ENCODE measurements around the gene CORO6.

Gene CORO6

DNA sequence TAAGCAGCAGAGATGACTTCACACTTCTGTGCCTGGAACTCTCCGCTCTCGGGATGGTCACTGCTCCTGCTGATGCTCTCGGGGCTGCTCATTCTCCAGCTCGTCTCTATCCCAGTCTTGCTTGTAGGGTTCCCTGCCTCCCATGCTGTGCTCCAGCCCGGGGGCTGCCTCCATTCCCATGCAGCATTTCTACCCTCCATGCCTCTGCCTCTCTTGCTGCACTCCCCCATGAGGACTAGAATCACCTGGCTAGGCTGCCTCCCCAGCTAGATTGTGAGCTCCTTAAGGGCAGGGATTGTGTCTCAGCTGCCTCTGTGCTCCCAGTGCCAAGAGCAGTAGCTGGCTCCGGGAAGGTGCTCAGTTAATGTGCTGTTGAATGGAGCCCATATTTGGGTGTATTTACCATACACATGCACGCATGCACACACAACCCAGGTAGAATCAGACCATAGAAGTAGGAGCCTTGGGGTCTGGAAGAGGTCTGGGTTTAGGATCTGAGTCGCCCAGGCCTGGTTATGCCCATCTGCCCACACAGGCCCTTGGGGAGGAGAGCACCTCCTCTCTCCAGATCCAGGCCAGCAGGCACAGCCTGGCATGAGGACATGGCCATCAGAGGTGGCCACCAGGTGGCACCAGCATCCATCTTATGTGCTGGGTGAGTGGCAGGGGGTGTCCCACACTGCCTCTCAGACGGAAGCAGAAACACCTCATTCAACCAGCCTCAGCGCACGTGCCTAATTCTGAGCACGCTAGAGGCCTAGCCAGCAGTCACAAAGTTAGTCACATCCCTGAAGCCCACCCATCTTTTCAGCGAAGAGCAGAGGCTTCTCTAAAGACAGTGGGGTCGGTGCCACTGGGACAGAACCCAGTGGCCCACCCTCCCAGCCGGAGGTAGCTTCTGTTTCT is 42.6 kb downstream of the CORO6 start:
- Histone ChIP-seq H3K9me3 (replicated peaks; ENCODE audit: insufficient read depth, low read length) (no peaks in the 10 kb centered on the region), H3K4me1 (ENCODE audit: low read length) (peaks cover 8% of the 10 kb centered on the region; the same call in 1 of the 2 replicates), H3K27me3 (replicated peaks; ENCODE audit: insufficient read depth, low read length) (no peaks in the 10 kb centered on the region), H3K9me2 (replicated peaks; ENCODE audit: insufficient read depth, low read length) (no peaks in the 10 kb centered on the region), H3K36me3 (replicated peaks; ENCODE audit: insufficient read depth, low read length) (no peaks in the 10 kb centered on the region), H3K4me3 (ENCODE audit: low read length) (no peak overlapping the region), H4K20me1 (ENCODE audit: insufficient read depth, low read length) (no peaks in the 10 kb centered on the region), H3K27ac (ENCODE audit: low read length) (no peak overlapping the region), H3K9ac (ENCODE audit: low read length) (no peak overlapping the region), H3K79me2 (ENCODE audit: low read length) (peaks cover 19% of the 10 kb centered on the region), H3F3A (ENCODE audit: insufficient read depth, low read length) (no peaks in the 10 kb centered on the region), H2AFZ (ENCODE audit: low read length) (no peak overlapping the region), H3K4me2 (ENCODE audit: low read depth, low read length) (no peak overlapping the region)
- TF ChIP-seq EZH2 (optimal IDR thresholded peaks at IDR 0.05; ENCODE audit: low read depth, low read length) (no peak), EZH2phosphoT487 (IDR thresholded peaks at IDR 0.05; ENCODE audit: low read length) (no peak)
- TF ChIP-seq, protein P1, sequence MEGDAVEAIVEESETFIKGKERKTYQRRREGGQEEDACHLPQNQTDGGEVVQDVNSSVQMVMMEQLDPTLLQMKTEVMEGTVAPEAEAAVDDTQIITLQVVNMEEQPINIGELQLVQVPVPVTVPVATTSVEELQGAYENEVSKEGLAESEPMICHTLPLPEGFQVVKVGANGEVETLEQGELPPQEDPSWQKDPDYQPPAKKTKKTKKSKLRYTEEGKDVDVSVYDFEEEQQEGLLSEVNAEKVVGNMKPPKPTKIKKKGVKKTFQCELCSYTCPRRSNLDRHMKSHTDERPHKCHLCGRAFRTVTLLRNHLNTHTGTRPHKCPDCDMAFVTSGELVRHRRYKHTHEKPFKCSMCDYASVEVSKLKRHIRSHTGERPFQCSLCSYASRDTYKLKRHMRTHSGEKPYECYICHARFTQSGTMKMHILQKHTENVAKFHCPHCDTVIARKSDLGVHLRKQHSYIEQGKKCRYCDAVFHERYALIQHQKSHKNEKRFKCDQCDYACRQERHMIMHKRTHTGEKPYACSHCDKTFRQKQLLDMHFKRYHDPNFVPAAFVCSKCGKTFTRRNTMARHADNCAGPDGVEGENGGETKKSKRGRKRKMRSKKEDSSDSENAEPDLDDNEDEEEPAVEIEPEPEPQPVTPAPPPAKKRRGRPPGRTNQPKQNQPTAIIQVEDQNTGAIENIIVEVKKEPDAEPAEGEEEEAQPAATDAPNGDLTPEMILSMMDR (IDR thresholded peaks at IDR 0.05; ENCODE audit: low read length) = peak; percentile 94
- DNase-seq = peak; percentile 91

DNA sequence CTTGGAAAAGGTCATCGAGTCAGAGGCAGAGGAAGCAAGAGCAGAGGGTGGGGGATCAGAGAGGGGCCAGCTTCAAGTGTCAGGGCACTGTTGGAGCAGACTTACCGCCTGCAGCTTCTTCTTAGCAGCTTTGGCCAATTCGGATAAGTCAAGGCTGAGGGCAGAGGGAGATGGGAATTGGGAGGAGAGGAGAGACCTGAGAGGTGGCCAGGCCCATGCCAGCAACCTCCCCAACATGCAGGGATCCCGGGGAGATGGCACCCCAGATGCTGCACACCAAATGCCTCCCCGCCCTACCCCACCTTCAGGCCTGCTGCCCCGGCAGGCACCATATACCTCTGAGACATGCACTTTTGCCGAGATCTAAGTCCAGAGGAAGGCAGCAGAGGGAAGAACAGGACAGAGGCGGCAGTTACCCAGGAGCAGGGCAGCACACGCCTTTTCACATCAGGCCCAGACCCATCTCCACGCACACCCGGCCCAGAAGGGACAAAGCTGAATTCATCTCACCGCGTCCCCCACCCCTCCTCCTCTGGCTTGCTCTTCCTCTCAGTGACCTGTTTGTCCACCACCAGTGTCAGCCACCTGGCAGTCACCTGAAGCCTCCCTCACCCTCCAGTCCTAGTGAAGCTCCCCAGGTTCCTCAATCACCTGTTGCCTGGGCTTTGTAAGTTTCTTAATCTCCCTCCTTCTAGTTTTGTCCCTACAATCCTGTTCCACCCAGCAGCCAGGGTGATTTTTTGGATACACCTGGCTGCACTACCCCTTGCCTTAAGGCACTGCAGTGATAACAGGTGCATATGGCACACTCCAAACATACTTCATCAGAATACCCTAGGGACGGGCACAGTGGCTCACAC is 43.9 kb downstream of the CORO6 start:
- H3K9ac ChIP-seq (ENCODE audit: low read length) = no peak overlapping the region
- TF ChIP-seq EZH2 (optimal IDR thresholded peaks at IDR 0.05; ENCODE audit: low read depth, low read length) = no peak
- TF ChIP-seq, protein P1 (IDR thresholded peaks at IDR 0.05; ENCODE audit: low read length) = no peak
- no peak for TF ChIP-seq EZH2phosphoT487 (IDR thresholded peaks at IDR 0.05; ENCODE audit: low read length)
- H3K4me2 ChIP-seq (ENCODE audit: low read depth, low read length) = no peak overlapping the region
- H2AFZ ChIP-seq (ENCODE audit: low read length) = no peak overlapping the region
- H3K36me3 ChIP-seq (replicated peaks; ENCODE audit: insufficient read depth, low read length) = no peaks in the 10 kb centered on the region
- H3K4me3 ChIP-seq (ENCODE audit: low read length) = no peak overlapping the region
- peaks cover 8% of the 10 kb centered on the region; the same call in 1 of the 2 replicates for H3K4me1 ChIP-seq (ENCODE audit: low read length)
- no peaks in the 10 kb centered on the region for H3K9me2 ChIP-seq (replicated peaks; ENCODE audit: insufficient read depth, low read length)
- H3F3A ChIP-seq (ENCODE audit: insufficient read depth, low read length) = no peaks in the 10 kb centered on the region
- no peaks in the 10 kb centered on the region for H3K9me3 ChIP-seq (replicated peaks; ENCODE audit: insufficient read depth, low read length)
- H3K79me2 ChIP-seq (ENCODE audit: low read length) = peaks cover 7% of the 10 kb centered on the region
- no peak for DNase-seq
- no peak overlapping the region for H3K27ac ChIP-seq (ENCODE audit: low read length)
- H3K27me3 ChIP-seq (replicated peaks; ENCODE audit: insufficient read depth, low read length) = no peaks in the 10 kb centered on the region
- no peaks in the 10 kb centered on the region for H4K20me1 ChIP-seq (ENCODE audit: insufficient read depth, low read length)

DNA sequence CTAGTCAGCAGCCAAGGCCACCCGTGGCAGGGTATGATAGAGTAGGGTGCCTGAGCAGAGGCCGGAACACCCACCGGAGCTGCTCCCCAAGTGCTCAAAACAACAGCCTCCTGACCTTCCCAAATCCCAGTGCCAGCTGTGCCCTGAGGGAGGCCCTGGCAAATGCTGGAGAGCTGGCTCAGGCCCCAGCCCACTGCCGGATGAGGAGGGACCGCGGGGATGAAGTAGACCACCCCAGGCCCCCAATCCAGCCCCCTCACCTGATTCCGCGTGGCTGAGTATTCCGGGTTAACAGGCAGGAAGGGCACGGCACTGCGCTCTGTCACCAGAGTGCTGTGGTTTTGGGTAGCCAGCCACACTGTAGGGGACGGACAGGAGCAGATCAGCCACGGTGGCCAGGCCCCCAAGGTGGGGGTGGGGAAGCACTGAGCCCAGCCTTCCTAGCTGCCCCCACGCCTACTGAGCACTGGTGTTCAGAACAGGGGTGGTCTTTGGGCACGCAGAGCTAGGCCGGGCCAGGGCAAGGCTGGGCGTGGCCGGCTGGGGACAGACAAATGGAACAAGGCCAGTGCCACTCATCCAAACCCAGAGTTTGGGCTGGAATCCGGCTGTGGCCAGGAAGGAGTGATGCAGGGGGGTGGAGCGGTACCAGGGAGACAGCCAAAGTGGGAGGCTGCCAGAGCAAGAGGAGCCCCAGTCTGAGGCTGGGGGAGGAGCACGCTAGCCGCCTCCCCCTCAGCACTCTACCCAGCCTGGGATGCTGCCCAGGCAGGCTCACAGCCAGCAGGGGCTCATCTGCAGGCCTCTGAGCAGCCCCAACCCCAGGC is 45.1 kb downstream of the CORO6 start:
- H3F3A ChIP-seq (ENCODE audit: insufficient read depth, low read length) = no peaks in the 10 kb centered on the region
- H3K36me3 ChIP-seq (replicated peaks; ENCODE audit: insufficient read depth, low read length) = no peaks in the 10 kb centered on the region
- no peak for TF ChIP-seq EZH2phosphoT487 (IDR thresholded peaks at IDR 0.05; ENCODE audit: low read length)
- TF ChIP-seq, protein P1 (IDR thresholded peaks at IDR 0.05; ENCODE audit: low read length) = no peak
- no peak for TF ChIP-seq EZH2 (optimal IDR thresholded peaks at IDR 0.05; ENCODE audit: low read depth, low read length)
- H3K27me3 ChIP-seq (replicated peaks; ENCODE audit: insufficient read depth, low read length) = no peaks in the 10 kb centered on the region
- H2AFZ ChIP-seq (ENCODE audit: low read length) = no peak overlapping the region
- H3K9me2 ChIP-seq (replicated peaks; ENCODE audit: insufficient read depth, low read length) = no peaks in the 10 kb centered on the region
- no peak overlapping the region for H3K4me2 ChIP-seq (ENCODE audit: low read depth, low read length)
- H3K4me3 ChIP-seq (ENCODE audit: low read length) = no peak overlapping the region
- H3K9ac ChIP-seq (ENCODE audit: low read length) = no peak overlapping the region
- no peak for DNase-seq
- no peak overlapping the region for H3K27ac ChIP-seq (ENCODE audit: low read length)
- H3K4me1 ChIP-seq (ENCODE audit: low read length) = peaks cover 8% of the 10 kb centered on the region; the same call in 1 of the 2 replicates
- H4K20me1 ChIP-seq (ENCODE audit: insufficient read depth, low read length) = no peaks in the 10 kb centered on the region
- H3K9me3 ChIP-seq (replicated peaks; ENCODE audit: insufficient read depth, low read length) = no peaks in the 10 kb centered on the region
- peaks cover 3% of the 10 kb centered on the region for H3K79me2 ChIP-seq (ENCODE audit: low read length)
